GM19397 (cell line): ENCODE measurements around the gene WDHD1.
"Not testable (repeated sequence)": the region's sequence is repeated elsewhere in the genome, so short reads cannot be mapped to it uniquely, and the experiment has no call there.

Experiments used
- ATAC-seq: cut with Tn5 transposase; IDR thresholded peaks from one replicate; pipeline ENCODE4 v1.9.1; 2021; ENCODE audit warnings: mild to moderate bottlenecking, moderate library complexity; ENCODE audit not compliant: unreplicated experiment

The WDHD1 gene

DNA sequence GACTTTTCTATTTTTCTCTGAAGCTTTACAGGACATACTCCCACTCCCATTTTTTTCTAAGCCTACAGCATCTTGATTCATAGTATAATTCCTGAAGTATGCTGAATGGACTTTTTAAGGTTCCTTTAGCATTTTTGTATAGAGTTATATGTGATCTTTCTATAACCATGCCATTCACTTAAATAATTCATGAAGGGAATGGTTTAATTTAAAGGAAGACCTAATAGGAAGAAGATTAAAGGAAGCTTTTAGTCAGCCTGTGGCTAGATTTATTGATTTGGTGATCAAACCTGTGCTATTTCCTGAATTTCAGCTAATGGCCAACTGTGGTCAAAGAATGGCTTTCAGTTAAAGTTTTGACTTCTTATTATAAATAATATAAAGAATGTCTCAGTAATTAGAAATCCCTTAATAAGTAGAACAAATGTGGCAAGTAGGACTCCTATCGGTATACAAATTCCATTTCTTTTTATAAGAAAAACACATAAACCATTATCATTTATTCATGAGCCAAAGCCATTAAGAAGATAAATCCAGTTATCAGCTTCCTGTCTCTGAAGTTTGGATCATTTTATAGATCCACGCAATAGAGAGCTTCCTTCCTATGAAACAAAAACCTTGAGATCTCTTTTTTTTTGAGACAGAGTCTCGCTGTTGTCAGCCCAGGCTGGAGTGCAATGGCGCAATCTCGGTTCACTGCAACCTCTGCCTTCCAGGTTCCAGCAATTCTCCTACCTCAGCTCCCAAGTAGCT, 20.6 kb upstream of the WDHD1 start:
- no peak for ATAC-seq

DNA sequence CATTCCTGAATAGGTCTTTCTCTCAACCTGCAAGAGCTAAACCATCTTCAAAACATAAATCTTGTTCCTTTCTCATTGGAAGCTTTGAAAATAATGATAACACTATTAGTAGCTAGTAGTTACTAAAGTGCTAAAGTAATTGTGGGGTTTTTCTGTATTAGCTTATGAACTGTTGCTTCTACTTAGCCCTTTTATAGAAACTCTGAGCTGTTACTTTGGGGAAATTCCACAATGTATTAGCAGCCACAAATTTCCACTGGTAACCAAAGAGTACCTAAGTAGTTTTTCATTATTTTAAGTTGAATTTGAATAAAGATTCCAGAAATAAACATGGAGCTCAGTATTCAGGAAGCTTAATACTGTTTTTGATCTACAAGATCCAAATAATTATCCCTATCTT, 18.2 kb upstream of the WDHD1 start:
- ATAC-seq = no peak

DNA sequence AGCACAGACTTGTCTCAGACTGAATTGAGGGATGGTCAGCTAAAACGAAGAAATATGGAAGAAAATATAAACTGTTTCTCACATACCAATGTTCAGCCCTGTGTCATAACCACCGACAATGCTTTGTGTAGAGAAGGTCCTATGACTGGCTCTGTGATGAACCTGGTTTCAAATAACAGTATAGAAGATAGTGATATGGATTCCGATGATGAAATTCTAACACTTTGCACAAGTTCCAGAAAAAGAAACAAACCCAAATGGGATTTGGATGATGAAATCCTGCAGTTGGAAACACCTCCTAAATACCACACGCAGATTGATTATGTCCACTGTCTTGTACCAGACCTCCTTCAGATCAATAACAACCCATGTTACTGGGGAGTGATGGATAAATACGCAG, 16.6 kb upstream of the WDHD1 start:
- no peak for ATAC-seq

DNA sequence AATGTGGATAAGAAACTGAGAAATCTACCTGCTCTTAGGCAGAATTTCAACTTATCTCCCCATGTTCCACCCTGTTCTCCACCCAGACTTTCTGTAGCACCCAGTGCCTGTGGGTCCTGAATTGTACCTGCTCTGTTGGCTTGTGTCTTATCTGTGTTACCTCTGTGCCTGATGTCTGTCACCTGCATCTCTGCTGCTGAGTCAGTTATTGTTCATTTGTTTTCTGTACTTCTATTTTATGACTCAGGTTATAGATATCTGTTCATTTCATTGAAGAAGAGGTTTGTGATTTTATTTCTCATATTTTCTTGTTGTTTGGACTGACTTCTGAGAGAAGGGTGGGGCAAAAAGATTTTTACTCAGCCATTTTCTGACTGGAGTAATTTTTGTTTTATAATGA, 11.8 kb upstream of the WDHD1 start:
- ATAC-seq = no peak

DNA sequence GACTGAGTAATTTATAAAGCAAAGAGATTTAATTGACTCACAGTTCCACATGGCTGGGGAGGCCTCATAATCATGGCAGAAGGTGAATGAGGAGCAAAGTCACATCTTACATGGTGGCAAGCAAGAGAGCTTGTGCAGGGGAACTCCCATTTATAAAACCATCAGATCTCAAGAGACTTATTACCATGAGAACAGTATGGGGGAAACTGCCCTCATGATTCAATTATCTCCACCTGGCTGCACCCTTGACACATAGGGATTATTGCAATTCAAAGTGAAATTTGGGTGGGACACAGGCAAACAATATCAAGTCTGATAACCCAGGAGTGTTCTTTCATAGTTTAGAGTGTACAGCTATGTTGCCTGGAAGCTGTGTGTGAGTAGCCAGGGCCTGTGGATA, 11.1 kb upstream of the WDHD1 start:
- ATAC-seq = not testable (repeated sequence)

DNA sequence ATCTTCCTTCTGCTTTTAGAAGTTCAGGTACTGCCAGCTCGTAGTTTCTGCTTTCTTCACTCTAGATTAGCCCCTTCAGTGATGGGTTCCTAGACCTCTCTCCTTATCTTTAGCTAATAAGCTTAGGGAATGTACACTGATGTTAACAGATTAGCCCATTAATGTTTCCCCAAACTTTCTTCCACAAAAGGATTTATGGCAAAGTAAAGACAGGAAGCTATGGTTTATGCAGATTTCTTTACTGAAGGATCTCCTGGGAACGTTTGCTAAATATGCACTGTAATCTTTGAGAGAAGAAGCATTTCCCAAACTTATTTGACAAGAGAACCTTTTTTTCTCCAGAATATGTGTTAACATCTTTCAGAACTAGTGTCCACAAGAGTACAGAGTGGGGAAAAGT, 4.3 kb upstream of the WDHD1 start:
- ATAC-seq = no peak

DNA sequence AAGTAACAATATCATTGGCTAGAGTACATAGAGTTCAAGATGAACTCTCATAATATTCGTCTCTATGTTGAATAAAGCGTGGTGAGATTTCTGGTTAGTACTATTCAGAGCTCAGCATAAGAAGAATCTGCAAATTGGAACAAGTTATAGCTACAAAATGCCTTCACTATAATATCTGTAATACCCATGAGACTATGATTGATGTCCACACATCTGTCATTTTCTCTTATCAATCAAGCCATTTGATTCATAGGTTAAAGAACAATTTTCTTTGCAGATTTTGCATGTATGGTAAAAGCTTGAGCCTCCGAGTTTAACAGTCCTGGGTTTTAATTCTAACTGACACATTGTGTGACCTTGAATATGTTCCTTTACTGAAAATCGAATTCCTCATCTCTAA, 1.6 kb upstream of the WDHD1 start:
- ATAC-seq = no peak

DNA sequence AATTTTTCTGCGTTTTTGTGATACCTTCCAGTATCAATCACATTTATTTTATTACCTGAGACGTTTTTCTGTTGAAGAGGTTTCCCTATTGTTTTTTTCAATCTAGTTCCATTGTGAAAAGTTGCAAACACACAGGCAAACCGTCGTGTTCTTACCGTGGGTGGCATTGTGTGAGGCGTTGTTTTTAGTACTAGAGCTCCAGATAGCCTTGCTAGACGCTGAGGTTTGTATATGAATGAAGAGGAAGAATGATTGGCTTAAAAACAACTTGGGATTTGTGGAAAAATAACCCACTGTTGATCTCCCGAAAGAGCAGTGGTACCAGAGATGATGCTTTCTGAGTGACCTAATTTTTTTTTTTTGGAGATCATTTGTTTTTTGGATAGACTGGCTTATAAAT, 1.2 kb upstream of the WDHD1 start:
- ATAC-seq = no peak

DNA sequence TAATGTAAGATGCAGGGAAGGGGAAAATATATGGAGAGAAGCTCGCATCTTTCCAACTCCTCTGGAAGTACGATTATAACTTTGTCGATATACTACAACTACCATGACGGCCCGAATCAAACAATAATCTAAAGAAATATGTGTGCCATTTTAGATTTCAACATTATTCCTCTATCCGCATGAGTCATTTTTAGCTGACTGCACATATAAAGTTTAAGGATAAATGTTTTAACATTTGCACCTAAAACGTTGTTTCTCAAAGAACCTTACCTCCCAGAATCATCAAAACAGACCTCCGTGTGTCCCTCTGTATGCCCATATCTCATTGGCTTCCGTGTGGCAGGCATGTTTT, 482 bp downstream of the WDHD1 start:
- no peak for ATAC-seq

DNA sequence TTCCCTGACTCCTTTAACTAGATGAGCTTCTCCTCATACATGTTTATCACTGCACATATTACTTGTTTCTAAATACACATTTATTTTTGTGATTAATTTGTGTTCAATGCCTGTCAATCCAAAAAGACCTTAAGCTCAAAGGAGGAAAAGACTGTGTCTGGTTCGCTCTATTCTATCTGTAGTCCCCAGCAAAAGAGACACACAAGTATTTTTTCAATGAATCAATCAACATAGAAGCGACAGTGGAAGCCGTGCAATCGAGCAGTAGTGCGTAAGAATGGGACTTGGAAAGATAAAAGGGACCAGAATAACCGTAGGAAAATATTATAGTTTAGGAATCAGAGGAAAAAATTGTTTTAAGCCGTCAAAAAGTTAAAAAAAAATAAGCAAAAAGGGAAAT, 951 bp downstream of the WDHD1 start:
- ATAC-seq = no peak

DNA sequence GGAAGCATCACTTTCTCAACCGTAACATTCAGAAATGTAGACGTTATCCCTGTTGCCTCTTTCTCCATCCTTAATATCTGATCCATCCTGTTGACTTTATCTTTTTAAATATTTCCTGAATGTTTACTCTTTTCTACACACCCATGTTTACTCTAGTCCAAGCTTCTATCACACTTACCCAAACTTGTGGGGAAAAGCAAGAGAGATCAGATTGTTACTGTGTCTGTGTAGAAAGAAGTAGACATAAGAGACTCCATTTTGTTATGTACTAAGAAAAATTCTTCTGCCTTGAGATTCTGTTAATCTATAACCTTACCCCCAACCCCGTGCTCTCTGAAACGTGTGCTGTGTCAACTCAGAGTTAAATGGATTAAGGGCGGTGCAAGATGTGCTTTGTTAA, 2.5 kb downstream of the WDHD1 start:
- ATAC-seq = not testable (repeated sequence)

DNA sequence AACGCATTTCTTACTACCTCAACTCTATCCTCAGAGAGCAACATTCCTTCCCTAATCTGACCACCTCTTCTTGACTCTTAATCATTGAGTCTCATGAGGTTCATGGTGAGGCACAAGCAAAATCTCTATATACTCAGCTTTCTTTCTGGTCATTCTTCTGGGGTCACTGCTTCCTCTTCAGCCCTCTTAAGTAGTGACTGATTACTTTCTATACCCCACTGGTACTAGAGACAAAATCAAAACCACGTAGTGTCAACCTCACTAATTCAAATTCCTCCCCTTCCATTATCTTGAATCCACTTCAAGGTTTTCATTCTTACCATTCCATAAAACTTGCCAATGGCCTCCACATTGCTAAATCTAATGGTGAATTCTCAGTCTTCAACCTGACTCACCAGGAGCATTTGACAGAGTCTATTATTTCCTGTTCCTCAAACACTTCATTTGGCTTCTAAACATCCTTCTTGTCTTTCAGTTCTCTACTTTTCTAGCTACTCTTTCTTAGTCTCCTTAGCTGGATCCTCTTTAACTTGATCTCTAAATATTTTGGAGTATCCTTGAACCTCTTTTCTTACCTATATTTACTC, 6.8 kb downstream of the WDHD1 start:
- ATAC-seq = no peak

DNA sequence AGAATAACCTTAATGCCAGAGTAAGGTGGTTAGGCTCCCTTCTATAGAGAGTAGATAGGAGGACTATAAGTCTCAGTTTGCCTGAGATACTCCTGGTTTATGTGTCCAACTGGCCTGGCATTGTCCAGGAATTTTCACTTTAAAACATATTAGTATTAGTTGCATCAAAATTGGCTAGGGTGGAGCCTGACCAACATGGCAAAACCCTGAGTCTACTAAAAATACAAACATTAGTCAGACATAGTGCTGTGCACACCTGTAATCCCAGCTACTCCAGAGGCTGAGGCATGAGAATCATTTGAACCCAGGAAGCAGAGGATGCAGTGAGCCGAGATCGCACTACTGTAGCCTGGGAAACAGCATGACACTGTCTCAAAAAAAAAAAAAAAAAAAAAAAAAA, 11.9 kb downstream of the WDHD1 start:
- no peak for ATAC-seq

DNA sequence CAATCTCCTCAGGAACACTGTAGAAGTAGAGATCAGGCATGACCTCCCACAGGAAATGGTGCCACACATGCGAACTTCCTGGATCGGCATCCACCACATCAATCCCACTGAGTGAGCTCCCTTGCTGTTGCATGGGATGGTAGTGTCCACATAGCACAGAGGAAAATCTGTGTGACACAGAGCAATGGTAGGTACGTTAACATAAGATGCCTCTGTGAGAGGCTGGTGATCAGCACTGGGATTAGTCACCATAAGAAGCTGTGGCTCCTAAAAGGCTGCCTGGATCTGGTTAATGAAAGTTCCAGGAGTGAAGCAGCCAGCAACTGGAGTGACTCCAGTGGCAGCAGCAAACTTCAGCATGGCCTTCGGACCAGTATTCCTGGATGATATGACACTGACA, 21.8 kb downstream of the WDHD1 start:
- ATAC-seq = no peak

DNA sequence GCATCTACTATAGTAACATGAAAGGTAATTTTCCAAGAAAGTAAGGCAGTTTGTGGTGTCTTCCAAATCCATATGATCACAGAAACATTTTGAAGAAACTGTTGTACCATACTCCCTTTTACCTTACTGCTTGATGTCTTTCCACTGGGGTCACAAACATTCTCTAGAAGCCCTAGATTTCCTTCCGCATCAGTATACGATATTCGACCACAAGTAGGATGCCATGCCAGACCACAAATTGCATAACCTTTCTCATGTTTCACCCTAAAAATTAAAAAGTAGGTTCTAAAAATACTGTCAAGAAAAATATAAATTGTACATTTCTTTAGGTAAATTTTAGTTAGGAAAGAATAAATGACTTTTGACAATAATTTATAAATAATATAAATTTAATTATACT, 26.5 kb downstream of the WDHD1 start:
- ATAC-seq = no peak

DNA sequence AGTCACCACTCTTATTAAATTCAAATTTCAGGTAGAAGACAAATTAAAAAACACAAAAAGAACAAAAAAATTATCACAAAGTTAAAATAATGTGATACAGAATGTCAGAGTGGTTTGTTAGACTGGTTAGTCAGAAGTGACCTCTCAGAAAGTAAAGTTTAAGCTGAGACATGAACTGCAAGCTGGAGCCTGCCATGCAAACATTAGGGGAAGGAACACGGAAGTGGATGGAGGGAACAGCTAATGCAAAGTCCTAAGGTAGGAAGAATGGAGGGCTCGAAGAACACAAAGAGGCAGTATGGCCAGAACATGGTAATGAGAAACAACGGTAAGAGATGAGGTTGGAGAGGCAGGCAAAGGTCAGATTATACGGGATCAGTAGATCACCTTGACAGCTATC, 41.7 kb downstream of the WDHD1 start:
- no peak for ATAC-seq

DNA sequence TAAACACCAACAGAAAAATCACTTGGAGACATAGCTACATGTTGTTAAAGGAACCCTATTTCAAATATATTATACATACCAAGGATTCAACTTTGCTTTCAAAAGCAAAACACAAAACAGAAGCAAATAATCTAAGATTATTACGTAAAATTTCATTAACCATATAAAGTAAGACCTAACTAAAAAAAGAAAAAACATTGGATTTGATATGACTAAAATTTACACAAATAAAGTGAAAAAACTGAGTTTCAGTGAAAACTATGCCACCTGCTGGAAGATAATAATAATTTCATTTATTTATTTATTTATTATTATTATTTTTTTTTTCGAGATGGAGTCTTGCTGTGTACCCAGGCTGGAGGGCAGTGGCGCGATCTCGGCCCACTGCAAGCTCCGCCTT, 45.2 kb downstream of the WDHD1 start:
- ATAC-seq = no peak

DNA sequence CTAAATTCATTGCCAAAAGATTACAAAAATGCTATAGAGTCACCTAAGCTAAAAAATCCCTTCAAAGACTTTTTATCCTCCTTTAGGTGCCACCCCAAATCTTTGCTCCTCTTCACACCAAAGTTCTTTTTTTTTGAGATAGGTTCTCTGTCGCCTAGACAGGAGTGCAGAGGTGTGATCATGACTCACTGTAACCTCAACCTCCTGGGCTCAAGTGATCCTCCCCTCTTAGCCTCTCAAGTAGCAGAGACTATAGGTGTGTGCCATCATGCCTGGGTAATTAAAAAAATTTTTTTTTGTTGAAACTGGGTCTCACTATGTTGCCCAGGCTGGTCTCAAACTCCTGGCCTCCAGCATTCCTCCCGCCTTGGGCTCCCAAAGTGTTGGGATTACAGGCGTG, 47.9 kb downstream of the WDHD1 start:
- no peak for ATAC-seq

DNA sequence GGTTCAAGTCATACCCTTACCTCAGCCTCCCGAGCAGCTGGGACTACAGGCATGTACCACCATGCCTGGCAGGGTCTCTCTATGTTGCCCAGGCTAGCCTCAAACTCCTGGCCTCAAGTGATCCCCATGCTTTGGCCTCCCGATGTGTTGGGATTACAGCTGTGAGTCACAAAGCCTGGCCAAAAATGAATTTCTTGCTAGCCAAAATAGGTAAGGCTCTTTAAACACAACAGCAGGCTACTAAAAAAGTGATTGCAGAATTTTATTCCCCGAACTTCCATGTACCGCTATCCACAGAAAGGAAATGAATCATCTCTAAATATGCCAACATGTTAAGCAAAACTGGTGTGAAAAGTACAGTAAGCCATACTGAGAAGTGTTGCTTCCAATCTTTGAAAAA, 50.6 kb downstream of the WDHD1 start:
- no peak for ATAC-seq

DNA sequence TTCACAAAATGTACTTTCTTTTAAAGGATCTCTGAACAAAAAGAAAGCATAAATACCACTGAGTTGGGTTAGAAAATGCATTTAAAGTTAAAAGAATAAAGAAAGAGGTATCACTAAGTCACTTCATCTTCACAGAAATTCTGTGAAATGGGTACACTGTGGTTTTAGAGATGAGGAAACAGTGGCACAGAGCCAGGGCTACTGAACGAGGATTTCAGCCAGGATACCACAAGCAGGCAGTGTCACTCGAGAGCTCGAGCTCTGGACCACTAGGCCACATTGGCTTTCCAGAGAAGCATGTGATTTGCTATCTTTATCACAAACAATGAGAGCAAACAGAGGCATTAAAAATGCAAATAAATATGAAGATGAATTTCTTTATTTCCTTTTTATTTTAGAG, 51.0 kb downstream of the WDHD1 start:
- ATAC-seq = no peak

DNA sequence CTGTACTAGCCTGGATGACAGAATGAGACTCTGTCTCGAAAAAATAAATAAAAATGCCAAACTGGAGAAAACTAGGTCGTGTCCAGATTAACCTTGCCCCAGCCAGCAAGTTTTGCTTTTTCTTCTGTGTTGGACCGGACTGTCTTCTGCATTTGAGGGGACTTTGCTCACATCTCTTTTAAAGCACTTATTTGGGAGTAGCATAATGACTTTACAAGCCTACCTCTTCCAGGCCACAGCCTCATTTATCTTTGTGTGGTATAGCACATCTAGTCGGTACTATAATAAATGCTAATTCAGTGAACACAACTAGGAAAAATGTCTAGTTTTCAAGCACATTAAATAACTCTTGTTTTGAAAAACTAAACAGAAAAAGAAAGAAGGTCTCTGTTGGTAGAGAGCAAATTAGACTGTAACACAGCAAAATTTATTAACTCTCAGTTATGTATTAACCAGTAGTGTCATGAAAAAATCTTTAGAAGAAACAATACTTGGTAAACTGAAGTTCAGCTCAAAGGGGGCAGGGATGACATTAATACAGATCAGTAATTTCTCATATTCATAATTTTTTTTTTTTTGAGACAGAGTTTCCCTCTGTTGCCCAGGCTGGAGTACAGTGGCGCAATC, 52.0 kb downstream of the WDHD1 start:
- no peak for ATAC-seq

DNA sequence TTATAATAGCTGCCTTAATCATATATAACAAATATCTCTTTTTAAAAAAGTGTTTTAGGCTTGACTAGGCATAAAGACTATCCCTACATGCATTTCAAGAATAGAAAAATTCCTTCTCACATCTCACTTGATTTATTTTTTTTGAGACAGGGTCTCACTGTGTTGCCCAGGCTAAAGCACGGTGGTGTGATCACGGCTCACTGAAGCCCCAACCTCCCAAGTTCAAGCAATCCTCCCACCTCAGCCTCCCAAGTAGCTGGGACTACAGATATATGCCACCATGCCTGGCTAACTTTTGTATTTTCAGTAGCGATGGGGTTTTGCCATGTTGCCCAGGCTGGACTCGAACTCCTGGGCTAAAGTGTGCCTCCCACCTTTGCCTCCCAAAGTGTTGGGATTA, 59.4 kb downstream of the WDHD1 start:
- no peak for ATAC-seq

DNA sequence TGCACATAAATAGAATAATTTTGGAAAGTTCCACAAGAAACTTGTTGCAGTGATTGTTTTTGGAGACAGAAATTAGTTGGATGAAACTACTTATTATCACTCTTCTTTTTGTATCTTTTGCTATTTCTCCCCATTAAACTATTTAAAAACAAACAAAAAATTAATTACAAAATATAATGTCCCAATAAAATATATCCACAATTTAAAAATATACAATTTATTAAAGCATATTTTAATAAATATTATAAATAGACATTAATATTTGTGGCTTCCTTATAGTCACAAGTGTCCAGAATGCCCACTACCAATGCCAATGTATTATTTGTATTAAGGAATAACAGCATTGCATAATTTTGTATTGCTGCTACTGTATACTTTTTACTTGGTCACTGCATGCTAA, 71.8 kb downstream of the WDHD1 start:
- no peak for ATAC-seq
